Small intestine (tissue), 7 donors: ENCODE results near the gene STARD10. TPM values are rescaled to one million over a fixed set of nuclear protein-coding genes. Genes with fewer than 3 reads are reported as not detected.

Source experiments
- DNase-seq, 2 donors: peaks; one replicate each; pipeline versions ENCODE4 v3.0.0 to v3.0.0-alpha.2; 2013
- FAIRE-seq: peaks from 2 replicates; lab custom pipeline; 2012; peaks lifted over from hg19 to GRCh38; lab: Jason Lieb, UNC
- H3K27ac ChIP-seq, 3 donors: one replicate each; pipeline ENCODE4 v1.5.1; 2013; ENCODE audit warnings: low read length in 2 of 3, mild to moderate bottlenecking in 2 of 3, control low read depth in 1 of 3, inconsistent platforms in 1 of 3, low read depth in 1 of 3, moderate library complexity in 1 of 3
- H3K27me3 ChIP-seq, 3 donors: one replicate each; pipeline ENCODE4 v1.6.1; 2013; ENCODE audit warnings: low read length in 3 of 3, inconsistent platforms in 1 of 3; ENCODE audit not compliant: control insufficient read depth in 3 of 3, insufficient read depth in 3 of 3
- H3K36me3 ChIP-seq, 3 donors: one replicate each; pipeline ENCODE4 v1.6.1; 2013; ENCODE audit warnings: low read length in 3 of 3, inconsistent platforms in 1 of 3, low read depth in 1 of 3, mild to moderate bottlenecking in 1 of 3, moderate library complexity in 1 of 3; ENCODE audit not compliant: control insufficient read depth in 3 of 3, insufficient read depth in 2 of 3
- H3K4me1 ChIP-seq, 3 donors: one replicate each; pipeline ENCODE4 v1.6.1; 2013; ENCODE audit warnings: low read length in 2 of 3, inconsistent platforms in 1 of 3, low read depth in 1 of 3, mild to moderate bottlenecking in 1 of 3, moderate library complexity in 1 of 3; ENCODE audit not compliant: control insufficient read depth in 3 of 3, insufficient read depth in 2 of 3
- H3K4me3 ChIP-seq, 3 donors: one replicate each; pipeline ENCODE4 v1.5.1; 2013; ENCODE audit warnings: low read length in 3 of 3, control low read depth in 1 of 3, inconsistent platforms in 1 of 3, low read depth in 1 of 3, mild to moderate bottlenecking in 1 of 3, moderate library complexity in 1 of 3
- H3K9me3 ChIP-seq, 2 donors: one replicate each; pipeline ENCODE4 v1.6.1; 2013; ENCODE audit warnings: low read depth in 1 of 2, low read length in 1 of 2; ENCODE audit not compliant: control insufficient read depth in 2 of 2, insufficient read depth in 1 of 2
- WGBS, 3 donors: extraction: QIAGEN DNeasy Blood & Tissue Kit; methylation state at CpG; one replicate each; pipeline ENCODE4 v1.1.7; 2013; 5-methylcytosine and 5-hydroxymethylcytosine counted together
- polyA plus RNA-seq, 4 donors: library from polyadenylated mRNA; stranded (reverse) in 3 of 4; unstranded in 1 of 4; fragments of 200-250 nt in 3 of 4; fragments of 120-200 nt in 1 of 4; gene quantifications; one replicate each; pipeline versions ENCODE4 v1.2.1 to v1.2.3, GENCODE V29; 2013
- donor health status: healthy with polysubstance abuse.
- donor health status: control.
- donor health status: control.
- donor health status: Bipolar disorder and iron deficiency.
- donor health status: healthy.

The STARD10 gene
- polyA plus RNA-seq, 4 donors = 169 to 473 (median 284) TPM

- Histone ChIP-seq H3K4me1 (peaks cover 0 to 59% (median 8%) of the 10 kb centered on the region in 3 donors), H3K4me3 (no peak overlapping the region), H3K27ac (peak overlapping the region in 1 of 3 donors; percentile 84), H3K27me3 (no peaks in the 10 kb centered on the region), H3K9me3 (no peaks in the 10 kb centered on the region), H3K36me3 (peaks cover 3 to 74% (median 4%) of the 10 kb centered on the region in 3 donors)
- DNase-seq = peak in 1 of 2 donors; percentile 90
- no peak for FAIRE-seq
- WGBS, 3 donors = 69 to 79% (median 70%) methylated on average over 4 of the region's 4 CpGs
These were observed 38.0 kb downstream of the STARD10 start for GRCh38 chr11:72755713-72756285.

DNA sequence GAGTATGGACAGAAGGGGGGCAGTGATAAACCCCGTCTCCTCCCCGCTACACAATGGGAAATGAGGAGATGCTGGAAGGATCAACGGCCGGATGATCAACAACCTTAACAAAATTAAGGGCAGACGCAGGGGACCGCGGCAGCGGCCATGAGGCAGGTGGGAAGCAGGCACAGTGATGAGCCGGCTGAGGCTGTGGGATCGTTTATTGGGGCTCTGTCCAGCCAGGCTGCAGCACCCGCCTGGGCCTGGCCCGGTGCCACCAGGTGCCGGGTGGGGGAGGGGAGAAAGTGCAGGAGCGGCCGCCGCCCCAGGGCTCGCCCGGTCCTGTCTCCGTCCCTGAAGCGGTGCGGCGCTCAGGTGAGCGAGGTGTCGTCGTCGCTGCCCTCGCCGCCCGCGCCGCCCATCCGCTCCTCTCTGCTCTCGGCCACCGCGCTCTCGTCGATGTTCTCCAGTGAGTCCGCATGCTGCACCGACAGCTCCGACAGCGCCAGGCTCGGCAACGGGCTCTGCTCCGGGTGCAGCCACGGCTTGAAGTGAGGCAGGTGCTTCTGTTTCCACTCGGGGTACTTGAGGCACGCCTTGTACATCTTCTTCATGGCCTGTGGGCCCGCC, 39.2 kb downstream of the STARD10 start:
- DNase-seq = no peak
- H3K36me3 ChIP-seq = peaks cover 3 to 72% (median 4%) of the 10 kb centered on the region in 3 donors

DNA sequence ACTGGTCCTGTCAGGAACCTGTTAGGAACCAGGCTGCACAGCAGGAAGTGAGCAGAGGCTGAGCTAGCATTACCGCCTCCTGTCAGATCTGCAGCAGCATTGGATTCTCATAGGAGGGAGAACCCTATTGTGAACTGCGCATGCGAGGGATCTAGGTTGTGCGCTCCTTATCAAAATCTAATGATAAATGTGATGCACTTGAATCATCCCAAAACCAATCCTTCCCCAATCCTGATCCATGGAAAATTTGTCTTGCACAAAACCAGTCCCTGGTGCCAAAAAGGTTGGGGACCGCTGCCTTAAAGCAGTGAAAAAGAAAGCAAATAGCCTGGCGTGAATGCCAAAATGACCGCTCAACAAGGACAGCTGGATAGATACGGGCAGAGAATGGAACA, 39.7 kb downstream of the STARD10 start:
- Histone ChIP-seq H3K27ac (peak overlapping the region in 1 of 3 donors; percentile 84), H3K4me3 (no peak overlapping the region), H3K9me3 (no peaks in the 10 kb centered on the region), H3K27me3 (no peaks in the 10 kb centered on the region), H3K36me3 (peaks cover 3 to 67% (median 4%) of the 10 kb centered on the region in 3 donors), H3K4me1 (peaks cover 0 to 69% (median 8%) of the 10 kb centered on the region in 3 donors)
- 93 to 96% (median 94%) methylated on average over 8 of the region's 8 CpGs for WGBS, 3 donors
- FAIRE-seq = no peak
- no peak for DNase-seq

More for the DNA sequence above, 39.2 kb downstream of the STARD10 start:
- WGBS, 3 donors = 88 to 91% (median 88%) methylated on average over 47 to 48 of the region's 48 CpGs
- Histone ChIP-seq H3K27me3 (no peaks in the 10 kb centered on the region), H3K27ac (peak overlapping the region in 1 of 3 donors; percentile 84), H3K4me3 (no peak overlapping the region), H3K4me1 (peaks cover 0 to 70% (median 8%) of the 10 kb centered on the region in 3 donors), H3K9me3 (no peaks in the 10 kb centered on the region)
- no peak for FAIRE-seq

DNA sequence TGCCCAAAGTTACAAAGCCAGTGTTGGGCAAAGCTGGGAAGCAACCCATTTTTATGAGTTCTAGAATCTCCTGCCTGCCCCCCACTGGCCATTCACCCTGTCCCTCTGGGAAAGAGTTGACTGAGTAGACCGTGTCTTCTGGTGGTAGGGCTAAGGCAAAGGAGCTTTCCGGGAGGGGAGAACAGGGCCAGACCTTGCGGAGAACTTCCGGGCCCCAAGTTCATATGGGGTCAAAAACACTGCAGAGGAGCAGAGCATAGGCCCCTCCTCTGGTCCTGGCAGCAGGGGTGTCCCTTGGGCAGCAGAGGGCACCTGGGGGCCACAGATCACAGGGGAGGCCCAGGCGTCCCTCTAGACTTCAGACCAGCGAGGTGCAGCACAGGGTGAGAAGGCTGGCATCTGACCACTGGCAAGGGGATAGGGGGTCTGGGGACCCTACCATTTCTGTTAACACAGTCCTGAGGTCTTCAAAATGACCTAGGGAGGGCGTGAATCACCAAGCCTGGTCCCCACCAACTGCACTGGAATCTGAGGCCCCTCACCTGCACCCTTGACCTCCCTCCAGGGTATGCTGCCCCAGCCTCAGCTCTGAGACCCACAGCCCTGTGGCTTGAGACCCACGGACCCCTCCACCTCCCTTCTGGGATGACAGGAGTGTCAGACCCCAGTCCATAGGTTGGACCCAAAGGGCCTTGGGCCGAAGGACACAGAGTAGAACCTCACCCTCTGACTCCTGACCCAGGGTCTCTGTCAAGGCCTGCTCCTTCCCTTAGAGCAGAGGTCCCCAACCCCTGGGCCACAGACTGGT, 40.3 kb downstream of the STARD10 start:
- 76 to 88% (median 88%) methylated on average over 9 of the region's 9 CpGs for WGBS, 3 donors
- Histone ChIP-seq H3K27me3 (no peaks in the 10 kb centered on the region), H3K4me3 (no peak overlapping the region), H3K9me3 (no peaks in the 10 kb centered on the region), H3K36me3 (peaks cover 3 to 61% (median 4%) of the 10 kb centered on the region in 3 donors), H3K27ac (peak overlapping the region in 1 of 3 donors; percentile 84), H3K4me1 (peaks cover 0 to 70% (median 8%) of the 10 kb centered on the region in 3 donors)
- DNase-seq (peak in 1 of 2 donors; percentile 34), FAIRE-seq (no peak)

DNA sequence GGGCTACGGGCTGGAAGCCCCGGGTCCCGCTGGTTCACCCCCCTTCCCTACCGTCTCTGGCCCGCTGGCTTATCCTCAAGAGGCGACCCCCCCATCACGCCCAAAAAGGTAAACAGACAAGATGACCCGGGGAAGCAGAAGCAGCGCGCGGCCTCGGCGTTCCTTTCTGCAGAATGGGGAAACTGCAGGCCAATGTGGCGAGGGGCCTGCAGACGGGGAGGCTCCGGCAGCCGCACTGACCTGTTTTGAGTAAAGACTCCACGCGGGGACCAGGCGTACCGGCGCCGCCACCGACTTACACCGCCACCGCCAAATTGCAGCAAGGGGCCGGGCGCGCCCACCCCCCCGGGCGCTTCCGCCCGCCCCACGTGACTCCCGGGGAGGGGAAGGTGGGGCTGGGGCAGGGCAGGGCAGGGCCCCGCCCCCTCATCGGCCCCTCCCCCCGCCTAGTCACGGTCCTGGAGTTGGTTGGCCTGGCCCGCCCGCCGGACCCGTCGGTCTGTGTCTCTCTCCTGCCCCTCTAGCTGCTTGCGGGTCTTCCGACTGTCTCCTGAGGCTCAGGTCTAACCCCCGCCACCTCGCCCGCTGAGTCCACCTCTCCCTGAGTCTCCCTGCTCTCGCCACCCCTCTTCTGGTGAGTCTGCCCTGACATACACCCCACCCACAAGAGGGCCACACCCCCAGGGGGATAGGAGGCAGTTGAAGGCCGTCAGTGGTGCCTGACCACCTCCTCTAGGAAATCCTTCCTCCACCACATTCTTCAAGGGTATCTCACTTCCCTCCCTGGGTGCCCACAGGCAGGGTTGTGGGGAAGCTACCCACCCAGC, 41.5 kb downstream of the STARD10 start, which contains the start of gene ARAP1:
ARAP1 (minus strand) TSS at position 321 of the 827 bp plus-strand sequence. CDS start 25,280 bp downstream, outside the sequence.
- FAIRE-seq (no peak), DNase-seq (peak; percentile 78 to 90)
- 1% methylated on average over 36 to 51 of the region's 51 CpGs for WGBS, 3 donors
- peaks cover 0 to 51% (median 4%) of the 10 kb centered on the region in 3 donors for H3K36me3 ChIP-seq
- peak within 1 kb of the TSS in 2 of 3 donors; percentile 45 to 84 for H3K27ac ChIP-seq
- no peaks in the 10 kb centered on the region for H3K27me3 ChIP-seq
- no peaks in the 10 kb centered on the region for H3K9me3 ChIP-seq
- H3K4me1 ChIP-seq = peaks cover 0 to 74% (median 8%) of the 10 kb centered on the region in 3 donors
- H3K4me3 ChIP-seq = peak within 1 kb of the TSS; percentile 63 to 73 (median 70)

- Histone ChIP-seq H3K9me3 (no peaks in the 10 kb centered on the region), H3K27me3 (no peaks in the 10 kb centered on the region), H3K4me3 (peak overlapping the region; percentile 63 to 73 (median 70)), H3K27ac (peak overlapping the region in 2 of 3 donors; percentile 27 to 84), H3K36me3 (peaks cover 0 to 46% (median 2%) of the 10 kb centered on the region in 3 donors), H3K4me1 (peaks cover 0 to 78% (median 8%) of the 10 kb centered on the region in 3 donors)
- no peak for FAIRE-seq
- WGBS, 3 donors = 28 to 35% (median 34%) methylated on average over 19 of the region's 19 CpGs
- DNase-seq = peak in 1 of 2 donors; percentile 36
These were observed 42.4 kb downstream of the STARD10 start for GRCh38 chr11:72751116-72752087.

- no peaks in the 10 kb centered on the region for H3K9me3 ChIP-seq
- H3K4me1 ChIP-seq = peaks cover 0 to 79% (median 8%) of the 10 kb centered on the region in 3 donors
- no peak overlapping the region for H3K27ac ChIP-seq
- H3K36me3 ChIP-seq = peaks cover 0 to 42% (median 0%) of the 10 kb centered on the region in 3 donors
- WGBS, 3 donors = 71 to 82% (median 75%) methylated on average over 2 of the region's 2 CpGs
- H3K27me3 ChIP-seq = no peaks in the 10 kb centered on the region
- FAIRE-seq = no peak
- H3K4me3 ChIP-seq = peak overlapping the region in 1 of 3 donors; percentile 70
- no peak for DNase-seq
These were observed 43.2 kb downstream of the STARD10 start for GRCh38 chr11:72750556-72751115.
